Neural progenitor cell (in vitro differentiated cells): ENCODE data around the gene PKP2. TPM values are rescaled to one million over a fixed set of nuclear protein-coding genes. Genes with fewer than 3 reads are reported as not detected.

Experiments
- DNase-seq: peaks from one replicate; pipeline ENCODE4 v3.0.0-alpha.2; 2016; ENCODE audit warnings: low spot score
- H2AFZ ChIP-seq: fragments of 200-600 bp; sonication (generic); replicated peaks from 2 replicates; pipeline ENCODE4 v1.6.1; 2016; ENCODE audit warnings: antibody characterized with exemption
- H3F3A ChIP-seq: fragments of 200-600 bp; sonication (generic); 2 replicates; pipeline ENCODE4 v1.6.1; 2016; ENCODE audit warnings: antibody characterized with exemption, low read depth
- H3K27ac ChIP-seq: fragments of 200-600 bp; sonication (generic); 2 replicates; pipeline ENCODE4 v1.5.1; 2016; ENCODE audit warnings: mild to moderate bottlenecking
- H3K27me3 ChIP-seq: fragments of 200-600 bp; sonication (generic); 2 replicates; pipeline ENCODE4 v1.6.1; 2016; ENCODE audit warnings: mild to moderate bottlenecking, moderate library complexity
- H3K36me3 ChIP-seq: fragments of 200-600 bp; sonication (generic); 2 replicates; pipeline ENCODE4 v1.5.1; 2016
- H3K4me1 ChIP-seq: fragments of 200-600 bp; sonication (generic); 2 replicates; pipeline ENCODE4 v1.6.1; 2016; ENCODE audit warnings: mixed run types
- H3K4me2 ChIP-seq: fragments of 200-600 bp; sonication (generic); 2 replicates; pipeline ENCODE4 v1.6.1; 2016
- H3K4me3 ChIP-seq: fragments of 200-600 bp; sonication (generic); 2 replicates; pipeline ENCODE4 v1.5.1; 2016
- H3K79me2 ChIP-seq: fragments of 200-600 bp; sonication (generic); 2 replicates; pipeline ENCODE4 v1.6.1; 2016; ENCODE audit warnings: low read depth
- H3K9ac ChIP-seq: fragments of 200-600 bp; sonication (generic); 2 replicates; pipeline ENCODE4 v1.6.1; 2016
- H3K9me3 ChIP-seq: fragments of 200-600 bp; sonication (generic); 2 replicates; pipeline ENCODE4 v1.5.1; 2016; ENCODE audit warnings: low read depth
- H4K20me1 ChIP-seq: fragments of 200-600 bp; sonication (generic); 2 replicates; pipeline ENCODE4 v1.6.1; 2016; ENCODE audit warnings: low read depth
- H3K27ac Mint-ChIP-seq: 3 replicates; pipeline ENCODE4 v1.8.0; 2021; ENCODE audit warnings: mixed read lengths
- H3K27me3 Mint-ChIP-seq: 2 replicates; pipeline ENCODE4 v1.8.0; 2022; ENCODE audit warnings: low read depth, mild to moderate bottlenecking, inconsistent platforms, moderate library complexity, mixed read lengths; ENCODE audit not compliant: insufficient read depth
- H3K36me3 Mint-ChIP-seq: 3 replicates; pipeline ENCODE4 v1.8.0; 2021; ENCODE audit warnings: mixed read lengths
- H3K4me1 Mint-ChIP-seq: 3 replicates; pipeline ENCODE4 v1.8.0; 2021; ENCODE audit warnings: mixed read lengths
- H3K4me3 Mint-ChIP-seq: 3 replicates; pipeline ENCODE4 v1.8.0; 2021; ENCODE audit warnings: mild to moderate bottlenecking, moderate library complexity, mixed read lengths
- H3K9me3 Mint-ChIP-seq: 3 replicates; pipeline ENCODE4 v1.8.0; 2020; ENCODE audit warnings: mixed read lengths
- CTCF ChIP-seq: fragments of 200-600 bp; sonication (generic); IDR thresholded peaks from 2 replicates; pipeline ENCODE4 v1.5.1; 2017; ENCODE audit warnings: antibody characterized with exemption, mild to moderate bottlenecking
- EZH2 ChIP-seq: fragments of 200-600 bp; sonication (generic); IDR thresholded peaks from 2 replicates; pipeline ENCODE4 v1.6.1; 2017; ENCODE audit warnings: antibody characterized with exemption, mild to moderate bottlenecking, moderate library complexity
- EZH2phosphoT487 ChIP-seq: fragments of 200-600 bp; sonication (generic); IDR thresholded peaks from 2 replicates; pipeline ENCODE4 v1.6.1; 2017; ENCODE audit warnings: antibody characterized with exemption
- total RNA-seq: library from RNA; depleted of rRNA; stranded (reverse); fragments of >200 nt; gene quantifications from 2 replicates; pipeline ENCODE4 v1.2.3, GENCODE V29; 2015; ENCODE audit warnings: low replicate concordance

PKP2 gene
- total RNA-seq, 1 donor from 2014 or later: 10.6 TPM

- peaks cover 3% of the 10 kb centered on the region for H3K27me3 Mint-ChIP-seq
- Histone ChIP-seq H4K20me1 (no peaks in the 10 kb centered on the region), H3K27me3 (no peaks in the 10 kb centered on the region), H3K4me2 (no peak overlapping the region), H3K9me3 (no peaks in the 10 kb centered on the region), H3K36me3 (no peaks in the 10 kb centered on the region), H2AFZ (no peak overlapping the region), H3K79me2 (no peaks in the 10 kb centered on the region), H3K4me3 (no peak overlapping the region), H3K27ac (no peak overlapping the region), H3K9ac (no peak overlapping the region), H3K4me1 (no peaks in the 10 kb centered on the region), H3F3A (no peaks in the 10 kb centered on the region)
- H3K4me1 Mint-ChIP-seq: peaks cover 14% of the 10 kb centered on the region
- H3K36me3 Mint-ChIP-seq: no peaks in the 10 kb centered on the region
- H3K4me3 Mint-ChIP-seq: no peak overlapping the region
- H3K27ac Mint-ChIP-seq: no peak overlapping the region
- DNase-seq: no peak
- H3K9me3 Mint-ChIP-seq: no peaks in the 10 kb centered on the region
- TF ChIP-seq EZH2 (no peak), CTCF (no peak), EZH2phosphoT487 (no peak)
Measured at GRCh38 chr12:32777691-32778175, 118.8 kb downstream of the PKP2 start.

- Mint-ChIP-seq H3K27me3 (peaks cover 3% of the 10 kb centered on the region), H3K4me3 (no peak overlapping the region), H3K9me3 (no peaks in the 10 kb centered on the region), H3K36me3 (no peaks in the 10 kb centered on the region), H3K27ac (no peak overlapping the region), H3K4me1 (peaks cover 15% of the 10 kb centered on the region)
- Histone ChIP-seq H3F3A (no peaks in the 10 kb centered on the region), H4K20me1 (no peaks in the 10 kb centered on the region), H3K4me3 (no peak overlapping the region), H3K27ac (no peak overlapping the region), H3K36me3 (no peaks in the 10 kb centered on the region), H3K4me1 (no peaks in the 10 kb centered on the region), H3K79me2 (no peaks in the 10 kb centered on the region), H3K4me2 (no peak overlapping the region), H3K27me3 (no peaks in the 10 kb centered on the region), H3K9me3 (no peaks in the 10 kb centered on the region), H3K9ac (no peak overlapping the region), H2AFZ (no peak overlapping the region)
- TF ChIP-seq EZH2phosphoT487 (no peak), CTCF (no peak), EZH2 (no peak)
- DNase-seq: no peak
Measured at GRCh38 chr12:32777159-32777558, 119.4 kb downstream of the PKP2 start.

GRCh38 chr12:32776258-32776657 lies 120.3 kb downstream of the PKP2 start:
- H2AFZ ChIP-seq: no peak overlapping the region
- H3F3A ChIP-seq: no peaks in the 10 kb centered on the region
- TF ChIP-seq CTCF (no peak), EZH2phosphoT487 (no peak), EZH2 (no peak)
- no peaks in the 10 kb centered on the region for H3K27me3 ChIP-seq
- no peak overlapping the region for H3K4me2 ChIP-seq
- no peaks in the 10 kb centered on the region for H3K79me2 ChIP-seq
- no peaks in the 10 kb centered on the region for H3K9me3 ChIP-seq
- no peaks in the 10 kb centered on the region for H3K4me1 ChIP-seq
- no peaks in the 10 kb centered on the region for H3K9me3 Mint-ChIP-seq
- H3K27ac Mint-ChIP-seq: no peak overlapping the region
- no peak for DNase-seq
- H3K4me3 Mint-ChIP-seq: no peak overlapping the region
- peaks cover 3% of the 10 kb centered on the region for H3K27me3 Mint-ChIP-seq
- no peak overlapping the region for H3K9ac ChIP-seq
- H4K20me1 ChIP-seq: no peaks in the 10 kb centered on the region
- H3K27ac ChIP-seq: no peak overlapping the region
- H3K36me3 ChIP-seq: no peaks in the 10 kb centered on the region
- no peak overlapping the region for H3K4me3 ChIP-seq
- no peaks in the 10 kb centered on the region for H3K36me3 Mint-ChIP-seq
- H3K4me1 Mint-ChIP-seq: peaks cover 15% of the 10 kb centered on the region
